Epidermal melanocyte (primary cell): ENCODE measurements around the gene BDKRB2.
"Not testable (repeated sequence)": the region's sequence is repeated elsewhere in the genome, so short reads cannot be mapped to it uniquely, and the experiment has no call there.

Source experiments
- DNase-seq: peaks from one replicate; pipeline ENCODE4 v3.0.0; 2011; ENCODE audit warnings: low spot score; ENCODE audit not compliant: insufficient read length

BDKRB2 gene

GRCh38 chr14:96224480-96225096 lies 19.9 kb downstream of the BDKRB2 start:
- DNase-seq, result no peak

GRCh38 chr14:96225213-96225612 lies 20.6 kb downstream of the BDKRB2 start:
- DNase-seq, result no peak

GRCh38 chr14:96225745-96226151 lies 21.1 kb downstream of the BDKRB2 start:
- no peak for DNase-seq

GRCh38 chr14:96227428-96227827 lies 22.8 kb downstream of the BDKRB2 start:
- no peak for DNase-seq

GRCh38 chr14:96229315-96229714 lies 24.7 kb downstream of the BDKRB2 start:
- no peak for DNase-seq

GRCh38 chr14:96231056-96231455 lies 26.4 kb downstream of the BDKRB2 start:
- no peak for DNase-seq

- DNase-seq, result no peak
These were observed 27.0 kb downstream of the BDKRB2 start for GRCh38 chr14:96231526-96232130.

- no peak for DNase-seq
These were observed 27.9 kb downstream of the BDKRB2 start for GRCh38 chr14:96232506-96232905.

GRCh38 chr14:96233661-96234060 lies 29.0 kb downstream of the BDKRB2 start:
- DNase-seq, result no peak

GRCh38 chr14:96235426-96235825 lies 30.8 kb downstream of the BDKRB2 start:
- DNase-seq, result no peak

GRCh38 chr14:96237641-96238040 lies 33.0 kb downstream of the BDKRB2 start:
- no peak for DNase-seq

- no peak for DNase-seq
These were observed 34.1 kb downstream of the BDKRB2 start for GRCh38 chr14:96238676-96239265.

GRCh38 chr14:96239711-96240141 lies 35.1 kb downstream of the BDKRB2 start:
- no peak for DNase-seq

GRCh38 chr14:96240641-96241040 lies 36.0 kb downstream of the BDKRB2 start:
- no peak for DNase-seq

- no peak for DNase-seq
These were observed 37.5 kb downstream of the BDKRB2 start for GRCh38 chr14:96242126-96242525.

GRCh38 chr14:96243785-96244184 lies 39.1 kb downstream of the BDKRB2 start:
- DNase-seq, result no peak

GRCh38 chr14:96245074-96245473 lies 40.4 kb downstream of the BDKRB2 start:
- not testable (repeated sequence) for DNase-seq

GRCh38 chr14:96245710-96246538 lies 41.3 kb downstream of the BDKRB2 start:
- DNase-seq, result no peak

- no peak for DNase-seq
These were observed 41.9 kb downstream of the BDKRB2 start for GRCh38 chr14:96246539-96246847.

GRCh38 chr14:96247031-96247430 lies 42.4 kb downstream of the BDKRB2 start:
- DNase-seq, result no peak

GRCh38 chr14:96249029-96249428 lies 44.4 kb downstream of the BDKRB2 start:
- DNase-seq, result no peak

- DNase-seq, result no peak
These were observed 45.8 kb downstream of the BDKRB2 start for GRCh38 chr14:96250485-96250884.
